ENCODE measurements around the gene VILL. TPM values are rescaled to one million over a fixed set of nuclear protein-coding genes. Genes with fewer than 3 reads are reported as not detected.

Gene VILL
- total and polyA plus RNA-seq, 2 of the 8 experiments (the other 6 are each of a cell fraction or from before 2014, with no cell fraction given) = 4.1 to 4.2 TPM

DNA sequence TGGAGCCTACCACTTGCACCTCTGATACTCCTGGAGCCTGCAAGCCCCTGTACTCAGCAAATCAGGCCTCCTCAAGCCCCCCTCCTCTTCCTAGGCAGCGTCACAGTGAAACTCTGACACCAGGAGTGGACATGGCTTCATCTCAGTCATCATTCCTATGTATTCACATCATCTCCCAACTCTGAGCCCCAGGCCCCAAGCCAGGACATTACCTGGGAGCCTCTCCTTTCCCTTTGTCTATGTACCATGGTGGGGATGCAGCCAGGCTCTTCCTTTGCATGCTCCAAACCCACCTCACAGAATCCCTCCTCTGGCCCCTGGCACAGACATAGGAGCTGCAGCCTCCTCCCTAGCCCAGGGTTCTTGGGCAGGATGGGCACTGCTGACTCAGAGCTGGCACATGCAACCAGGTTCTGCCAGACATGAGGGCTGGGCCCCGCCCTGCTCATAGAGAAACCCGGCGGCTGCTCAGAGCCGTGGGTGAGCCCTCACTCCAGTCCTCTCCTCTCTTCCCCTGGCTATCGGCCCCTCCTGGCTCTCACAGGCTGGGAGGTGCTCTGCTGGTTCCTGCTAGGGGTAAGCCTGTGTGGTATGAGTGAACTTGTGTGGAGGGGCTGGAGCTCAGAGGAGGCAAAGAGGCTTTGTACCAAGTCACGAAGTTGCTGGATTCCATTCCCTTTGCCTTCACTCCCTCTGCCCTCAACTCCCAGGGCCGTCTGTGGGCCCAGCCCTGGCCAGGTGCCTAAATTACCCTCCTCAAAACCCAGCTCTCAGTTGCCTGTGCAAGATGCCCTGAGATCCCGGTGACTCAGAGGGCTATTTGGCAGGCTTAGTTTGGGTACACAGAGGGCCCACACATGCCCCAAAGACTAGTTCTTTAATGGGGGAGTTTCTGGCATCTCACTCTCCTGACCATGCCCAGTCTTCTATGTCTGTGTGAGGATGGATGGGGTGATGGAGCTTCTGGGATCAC, 40.7 kb downstream of the VILL start (continued):
- TF ChIP-seq TAF7 (optimal IDR thresholded peaks at IDR 0.05; ENCODE audit: borderline replicate concordance, low read depth, low read length) (no peak), RXRA (IDR thresholded peaks at IDR 0.05; ENCODE audit: insufficient read depth, low read depth, low read length) (no peak), NRF1 (IDR thresholded peaks at IDR 0.05; ENCODE audit: low read depth, low read length) (no peak)
